ENCODE data around the gene HECA.

Gene HECA

DNA sequence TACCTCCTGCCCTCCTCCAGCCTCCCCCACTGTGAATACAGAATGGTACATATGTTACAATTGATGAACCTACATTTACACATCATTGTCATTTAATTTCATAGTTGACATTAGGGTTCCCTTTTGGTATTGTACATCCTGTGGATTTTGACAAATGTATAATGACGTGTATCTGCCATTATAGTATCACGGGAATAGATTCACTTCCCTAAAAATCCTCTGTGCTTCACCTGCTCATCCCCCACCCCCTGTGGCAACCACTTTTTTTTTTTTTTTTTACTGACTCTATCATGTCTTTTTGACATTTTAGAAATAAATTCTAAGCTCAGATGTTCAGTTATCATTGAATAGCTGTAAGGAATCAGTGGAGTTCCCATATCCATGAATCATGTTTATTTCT lies 30.4 kb downstream of the HECA start:
- no peaks in the 10 kb centered on the region for H3K9me3 ChIP-seq (ENCODE audit: control insufficient read depth in 1 of 2, low read length in 2 of 2)
- H3K36me3 ChIP-seq (ENCODE audit: control insufficient read depth in 1 of 2, insufficient read depth in 2 of 2, low read length in 2 of 2) = peaks cover 16% of the 10 kb centered on the region in 2 donors
- no peak overlapping the region for H3K4me3 ChIP-seq (ENCODE audit: low read depth in 1 of 2, low read length in 2 of 2)
- H3K27me3 ChIP-seq (ENCODE audit: low read depth, low read length) = no peaks in the 10 kb centered on the region
- H3K27ac ChIP-seq (ENCODE audit: low read length) = no peak overlapping the region
- peaks cover 7 to 13% of the 10 kb centered on the region in 2 donors for H3K4me1 ChIP-seq (ENCODE audit: control insufficient read depth in 1 of 2, insufficient read depth in 2 of 2, low read length in 2 of 2)

DNA sequence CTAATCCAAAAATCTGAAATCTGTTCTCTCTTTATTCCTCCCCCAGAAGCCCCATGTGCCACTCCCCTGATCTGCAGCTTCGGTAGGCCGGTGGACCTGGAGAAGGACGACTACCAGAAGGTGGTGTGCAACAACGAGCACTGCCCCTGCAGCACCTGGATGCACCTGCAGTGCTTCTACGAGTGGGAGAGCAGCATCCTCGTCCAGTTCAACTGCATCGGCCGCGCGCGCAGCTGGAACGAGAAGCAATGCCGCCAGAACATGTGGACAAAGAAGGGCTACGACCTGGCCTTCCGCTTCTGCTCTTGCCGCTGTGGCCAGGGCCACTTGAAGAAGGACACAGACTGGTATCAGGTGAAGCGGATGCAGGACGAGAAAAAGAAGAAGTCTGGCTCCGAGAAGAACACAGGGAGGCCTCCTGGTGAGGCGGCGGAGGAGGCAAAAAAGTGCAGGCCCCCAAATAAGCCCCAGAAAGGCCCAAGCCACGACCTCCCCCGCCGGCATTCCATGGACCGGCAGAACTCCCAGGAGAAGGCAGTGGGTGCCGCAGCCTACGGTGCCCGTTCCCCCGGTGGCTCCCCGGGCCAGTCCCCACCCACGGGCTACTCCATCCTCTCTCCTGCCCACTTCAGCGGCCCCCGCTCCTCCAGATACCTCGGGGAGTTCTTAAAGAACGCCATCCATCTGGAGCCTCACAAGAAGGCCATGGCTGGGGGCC lies 31.5 kb downstream of the HECA start:
- peaks cover 16% of the 10 kb centered on the region in 2 donors for H3K36me3 ChIP-seq (ENCODE audit: control insufficient read depth in 1 of 2, insufficient read depth in 2 of 2, low read length in 2 of 2)
- H3K4me1 ChIP-seq (ENCODE audit: control insufficient read depth in 1 of 2, insufficient read depth in 2 of 2, low read length in 2 of 2) = peaks cover 4 to 6% of the 10 kb centered on the region in 2 donors

DNA sequence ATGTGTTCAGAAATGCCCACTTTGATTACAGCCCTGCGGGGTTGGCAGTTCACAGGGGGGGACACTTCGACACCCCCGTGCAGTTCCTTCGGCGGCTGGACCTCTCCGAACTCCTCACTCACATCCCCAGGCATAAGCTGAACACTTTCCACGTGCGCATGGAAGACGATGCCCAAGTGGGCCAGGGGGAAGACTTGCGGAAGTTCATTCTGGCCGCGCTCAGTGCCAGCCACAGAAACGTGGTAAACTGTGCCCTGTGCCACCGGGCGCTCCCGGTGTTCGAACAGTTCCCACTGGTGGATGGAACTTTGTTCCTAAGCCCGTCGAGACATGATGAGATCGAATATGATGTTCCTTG lies 32.1 kb downstream of the HECA start:
- H3K36me3 ChIP-seq (ENCODE audit: control insufficient read depth in 1 of 2, insufficient read depth in 2 of 2, low read length in 2 of 2) = peaks cover 16% of the 10 kb centered on the region in 2 donors

More for the DNA sequence above, 31.5 kb downstream of the HECA start:
- Histone ChIP-seq H3K9me3 (ENCODE audit: control insufficient read depth in 1 of 2, low read length in 2 of 2) (no peaks in the 10 kb centered on the region), H3K4me3 (ENCODE audit: low read depth in 1 of 2, low read length in 2 of 2) (no peak overlapping the region), H3K27me3 (ENCODE audit: low read depth, low read length) (no peaks in the 10 kb centered on the region), H3K27ac (ENCODE audit: low read length) (no peak overlapping the region)

DNA sequence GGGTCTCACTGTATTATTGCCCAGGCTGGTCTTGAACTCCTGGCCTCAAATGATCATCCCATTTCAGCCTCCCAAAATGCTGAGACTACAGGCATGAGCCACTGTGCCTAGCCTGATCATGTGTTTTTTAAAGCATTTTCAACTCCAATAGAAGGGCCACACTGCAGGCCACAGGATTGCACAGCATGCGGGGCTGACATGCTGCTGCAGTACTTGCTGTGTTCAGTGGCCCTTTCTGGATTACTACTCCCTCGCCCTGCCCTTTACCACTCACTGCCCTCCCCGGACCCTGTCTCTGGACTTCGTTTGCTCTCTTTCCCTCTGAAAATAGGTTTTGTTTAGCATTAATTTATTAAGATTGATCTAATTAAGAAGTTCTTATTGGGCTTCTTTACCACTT lies 37.3 kb downstream of the HECA start:
- H3K4me3 ChIP-seq (ENCODE audit: low read depth in 1 of 2, low read length in 2 of 2) = no peak overlapping the region
- H3K36me3 ChIP-seq (ENCODE audit: control insufficient read depth in 1 of 2, insufficient read depth in 2 of 2, low read length in 2 of 2) = peaks cover 18 to 25% of the 10 kb centered on the region in 2 donors
- no peaks in the 10 kb centered on the region for H3K27me3 ChIP-seq (ENCODE audit: low read depth, low read length)
- H3K27ac ChIP-seq (ENCODE audit: low read length) = no peak overlapping the region
- no peaks in the 10 kb centered on the region for H3K9me3 ChIP-seq (ENCODE audit: control insufficient read depth in 1 of 2, low read length in 2 of 2)
- no peaks in the 10 kb centered on the region for H3K4me1 ChIP-seq (ENCODE audit: control insufficient read depth in 1 of 2, insufficient read depth in 2 of 2, low read length in 2 of 2)

More for the DNA sequence above, 32.1 kb downstream of the HECA start:
- H3K27me3 ChIP-seq (ENCODE audit: low read depth, low read length) = no peaks in the 10 kb centered on the region
- peaks cover under 1 to 4% of the 10 kb centered on the region in 2 donors for H3K4me1 ChIP-seq (ENCODE audit: control insufficient read depth in 1 of 2, insufficient read depth in 2 of 2, low read length in 2 of 2)
- H3K9me3 ChIP-seq (ENCODE audit: control insufficient read depth in 1 of 2, low read length in 2 of 2) = no peaks in the 10 kb centered on the region
- H3K4me3 ChIP-seq (ENCODE audit: low read depth in 1 of 2, low read length in 2 of 2) = no peak overlapping the region
- no peak overlapping the region for H3K27ac ChIP-seq (ENCODE audit: low read length)

DNA sequence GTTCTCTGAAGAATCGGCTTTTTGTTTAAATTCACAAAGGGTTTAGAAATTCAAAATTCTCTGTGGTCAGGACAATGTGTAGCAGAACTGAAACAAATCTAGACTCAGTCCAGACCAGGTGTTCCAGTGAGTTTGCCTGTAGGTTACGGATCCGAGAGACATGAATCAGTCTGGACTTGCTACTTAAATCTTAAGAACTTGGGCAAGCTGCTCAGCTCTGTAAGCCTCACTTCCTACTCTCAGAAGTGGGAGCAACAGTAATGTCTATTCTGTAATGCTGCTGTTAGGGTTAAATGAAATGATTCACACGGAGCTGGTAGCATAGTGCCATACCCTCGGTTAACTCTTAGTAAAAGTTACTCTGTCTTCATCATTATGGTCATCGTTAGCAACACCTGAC lies 37.7 kb downstream of the HECA start:
- no peaks in the 10 kb centered on the region for H3K27me3 ChIP-seq (ENCODE audit: low read depth, low read length)
- peaks cover 18 to 25% of the 10 kb centered on the region in 2 donors for H3K36me3 ChIP-seq (ENCODE audit: control insufficient read depth in 1 of 2, insufficient read depth in 2 of 2, low read length in 2 of 2)
- no peak overlapping the region for H3K27ac ChIP-seq (ENCODE audit: low read length)
- no peaks in the 10 kb centered on the region for H3K9me3 ChIP-seq (ENCODE audit: control insufficient read depth in 1 of 2, low read length in 2 of 2)
- no peaks in the 10 kb centered on the region for H3K4me1 ChIP-seq (ENCODE audit: control insufficient read depth in 1 of 2, insufficient read depth in 2 of 2, low read length in 2 of 2)
- H3K4me3 ChIP-seq (ENCODE audit: low read depth in 1 of 2, low read length in 2 of 2) = no peak overlapping the region

DNA sequence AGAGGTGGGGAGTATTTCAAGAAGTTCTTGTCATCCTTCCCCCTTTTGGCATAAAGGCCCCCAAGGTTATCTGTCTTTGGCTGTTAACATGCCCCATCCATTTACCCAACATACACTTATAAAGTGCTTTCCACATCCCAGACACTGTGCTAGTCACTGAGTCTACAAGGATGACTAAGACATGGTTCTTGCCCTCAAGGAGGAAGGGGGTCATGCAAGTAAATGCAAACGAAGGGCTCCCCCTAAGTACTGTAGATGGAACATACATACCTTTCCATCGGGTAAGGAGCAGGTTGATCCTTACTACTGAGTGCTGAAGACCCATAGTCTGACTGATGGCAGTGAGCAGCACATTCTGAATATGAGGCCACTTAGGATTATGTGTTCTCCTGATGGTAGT lies 38.3 kb downstream of the HECA start:
- H3K27ac ChIP-seq (ENCODE audit: low read length) = no peak overlapping the region
- H3K9me3 ChIP-seq (ENCODE audit: control insufficient read depth in 1 of 2, low read length in 2 of 2) = no peaks in the 10 kb centered on the region
- H3K36me3 ChIP-seq (ENCODE audit: control insufficient read depth in 1 of 2, insufficient read depth in 2 of 2, low read length in 2 of 2) = peaks cover 17 to 30% of the 10 kb centered on the region in 2 donors
- H3K27me3 ChIP-seq (ENCODE audit: low read depth, low read length) = no peaks in the 10 kb centered on the region
- no peaks in the 10 kb centered on the region for H3K4me1 ChIP-seq (ENCODE audit: control insufficient read depth in 1 of 2, insufficient read depth in 2 of 2, low read length in 2 of 2)
- H3K4me3 ChIP-seq (ENCODE audit: low read depth in 1 of 2, low read length in 2 of 2) = no peak overlapping the region

DNA sequence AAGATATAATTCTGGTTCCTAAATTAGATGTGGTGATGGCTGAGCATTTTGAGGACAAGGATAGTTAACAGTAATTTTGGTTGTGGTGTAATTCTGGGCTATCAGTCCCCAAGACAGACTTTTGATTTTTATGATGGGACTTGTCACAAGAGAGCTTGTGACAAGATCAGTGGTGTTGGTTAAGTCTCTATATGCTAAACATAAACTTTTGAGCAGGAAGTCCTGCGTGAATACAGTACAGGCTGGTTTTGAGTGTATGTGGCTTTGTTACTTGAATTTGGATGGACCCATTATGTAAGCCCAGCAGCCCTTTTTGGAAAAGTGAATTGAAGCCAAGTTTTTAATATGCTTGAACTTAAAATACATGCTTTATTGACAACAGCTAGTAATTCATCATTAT lies 38.9 kb downstream of the HECA start:
- peaks cover 12 to 37% of the 10 kb centered on the region in 2 donors for H3K36me3 ChIP-seq (ENCODE audit: control insufficient read depth in 1 of 2, insufficient read depth in 2 of 2, low read length in 2 of 2)
- H3K27me3 ChIP-seq (ENCODE audit: low read depth, low read length) = no peaks in the 10 kb centered on the region
- no peaks in the 10 kb centered on the region for H3K9me3 ChIP-seq (ENCODE audit: control insufficient read depth in 1 of 2, low read length in 2 of 2)
- H3K4me3 ChIP-seq (ENCODE audit: low read depth in 1 of 2, low read length in 2 of 2) = no peak overlapping the region
- no peak overlapping the region for H3K27ac ChIP-seq (ENCODE audit: low read length)
- no peaks in the 10 kb centered on the region for H3K4me1 ChIP-seq (ENCODE audit: control insufficient read depth in 1 of 2, insufficient read depth in 2 of 2, low read length in 2 of 2)

DNA sequence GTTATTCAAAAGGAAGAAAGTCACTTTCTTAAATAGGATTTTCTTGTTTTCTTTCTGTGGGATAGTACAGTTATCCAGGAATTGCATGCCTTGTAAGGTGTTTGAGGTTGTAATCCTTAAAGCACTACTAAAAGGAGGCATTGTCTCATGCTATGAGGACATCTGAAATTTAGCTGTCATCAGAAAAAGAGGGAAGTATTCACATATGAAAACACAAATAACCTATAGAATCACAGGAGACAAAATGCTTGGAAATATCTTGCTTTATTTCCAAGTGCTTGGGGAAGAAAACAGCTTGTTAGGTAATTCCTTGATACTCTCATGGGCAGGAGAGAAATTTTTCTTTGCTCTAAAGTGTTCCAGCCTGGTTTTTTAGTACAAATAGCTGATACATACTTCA lies 40.1 kb downstream of the HECA start:
- Histone ChIP-seq H3K27ac (ENCODE audit: low read length) (no peak overlapping the region), H3K9me3 (ENCODE audit: control insufficient read depth in 1 of 2, low read length in 2 of 2) (no peaks in the 10 kb centered on the region), H3K36me3 (ENCODE audit: control insufficient read depth in 1 of 2, insufficient read depth in 2 of 2, low read length in 2 of 2) (peaks cover 15 to 42% of the 10 kb centered on the region in 2 donors), H3K4me3 (ENCODE audit: low read depth in 1 of 2, low read length in 2 of 2) (no peak overlapping the region), H3K4me1 (ENCODE audit: control insufficient read depth in 1 of 2, insufficient read depth in 2 of 2, low read length in 2 of 2) (no peaks in the 10 kb centered on the region), H3K27me3 (ENCODE audit: low read depth, low read length) (no peaks in the 10 kb centered on the region)

DNA sequence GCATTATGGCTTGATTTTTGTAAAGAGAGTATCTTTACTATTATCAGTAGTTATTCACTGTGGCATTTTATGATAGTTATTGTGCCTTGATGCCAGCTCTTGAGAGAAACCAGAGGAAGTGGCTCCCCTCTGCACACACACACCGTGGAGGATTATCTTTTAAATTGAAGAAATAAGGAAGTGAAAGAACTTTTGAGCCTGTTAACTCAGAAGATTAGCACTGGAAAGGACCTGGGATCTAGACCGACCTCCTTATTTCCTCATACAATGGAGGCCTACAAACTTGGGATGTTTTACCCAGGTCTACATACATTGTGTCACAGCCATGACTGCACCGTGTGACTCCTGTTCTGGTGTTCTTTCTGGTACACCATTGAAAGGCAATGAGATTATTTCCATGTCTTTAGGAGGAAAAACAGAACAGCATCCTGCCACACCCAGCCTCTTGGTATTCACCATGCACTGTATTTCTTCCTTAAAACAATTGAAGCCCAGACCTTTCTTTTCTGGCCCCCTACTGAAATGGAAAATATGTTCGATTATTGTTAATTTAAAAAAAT lies 40.6 kb downstream of the HECA start:
- Histone ChIP-seq H3K9me3 (ENCODE audit: control insufficient read depth in 1 of 2, low read length in 2 of 2) (no peaks in the 10 kb centered on the region), H3K4me1 (ENCODE audit: control insufficient read depth in 1 of 2, insufficient read depth in 2 of 2, low read length in 2 of 2) (no peaks in the 10 kb centered on the region), H3K4me3 (ENCODE audit: low read depth in 1 of 2, low read length in 2 of 2) (no peak overlapping the region), H3K36me3 (ENCODE audit: control insufficient read depth in 1 of 2, insufficient read depth in 2 of 2, low read length in 2 of 2) (peaks cover 15 to 42% of the 10 kb centered on the region in 2 donors), H3K27ac (ENCODE audit: low read length) (no peak overlapping the region), H3K27me3 (ENCODE audit: low read depth, low read length) (no peaks in the 10 kb centered on the region)

DNA sequence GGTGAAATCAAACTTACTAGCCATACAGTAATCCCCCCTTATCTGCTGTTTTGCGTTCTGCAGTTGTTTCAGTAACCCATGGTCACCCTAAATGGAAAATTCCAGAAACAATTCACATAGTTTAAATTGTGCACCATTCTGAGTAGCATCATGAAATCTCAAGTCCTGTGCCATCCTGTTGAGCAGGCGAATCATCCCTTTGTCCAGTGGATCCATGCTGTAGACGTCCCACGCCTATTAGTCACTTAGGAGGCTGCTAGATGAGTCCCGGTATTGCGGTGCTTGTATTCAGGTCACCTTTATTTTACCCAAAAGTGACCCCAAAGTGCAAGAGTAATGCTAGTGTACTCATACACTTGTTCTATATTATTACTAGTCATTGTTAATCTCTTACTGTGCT lies 46.4 kb downstream of the HECA start:
- H3K4me1 ChIP-seq (ENCODE audit: control insufficient read depth in 1 of 2, insufficient read depth in 2 of 2, low read length in 2 of 2) = no peaks in the 10 kb centered on the region
- H3K4me3 ChIP-seq (ENCODE audit: low read depth in 1 of 2, low read length in 2 of 2) = no peak overlapping the region
- H3K27ac ChIP-seq (ENCODE audit: low read length) = no peak overlapping the region
- peaks cover 28 to 38% of the 10 kb centered on the region in 2 donors for H3K36me3 ChIP-seq (ENCODE audit: control insufficient read depth in 1 of 2, insufficient read depth in 2 of 2, low read length in 2 of 2)
- no peaks in the 10 kb centered on the region for H3K27me3 ChIP-seq (ENCODE audit: low read depth, low read length)
- no peaks in the 10 kb centered on the region for H3K9me3 ChIP-seq (ENCODE audit: control insufficient read depth in 1 of 2, low read length in 2 of 2)

DNA sequence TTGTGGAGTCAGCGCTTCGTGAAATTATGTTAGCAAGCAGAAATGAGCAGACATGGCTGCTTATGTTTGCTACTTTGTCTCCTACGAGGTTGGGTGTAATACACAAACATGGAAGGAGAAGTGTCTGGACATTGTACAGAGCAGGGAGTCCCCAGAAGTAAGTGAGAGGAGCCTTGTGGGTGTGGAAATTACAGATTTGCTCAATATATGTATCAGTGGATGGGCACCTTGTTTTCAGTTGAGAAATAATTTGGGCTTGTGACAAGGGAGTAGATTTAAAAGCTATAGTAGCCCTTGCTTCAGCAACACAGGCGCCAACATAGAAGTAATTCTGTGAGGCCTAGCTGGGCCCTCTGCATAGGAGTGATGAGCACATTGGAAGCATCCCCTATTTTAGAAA lies 49.2 kb downstream of the HECA start:
- H3K27ac ChIP-seq (ENCODE audit: low read length) = no peak overlapping the region

DNA sequence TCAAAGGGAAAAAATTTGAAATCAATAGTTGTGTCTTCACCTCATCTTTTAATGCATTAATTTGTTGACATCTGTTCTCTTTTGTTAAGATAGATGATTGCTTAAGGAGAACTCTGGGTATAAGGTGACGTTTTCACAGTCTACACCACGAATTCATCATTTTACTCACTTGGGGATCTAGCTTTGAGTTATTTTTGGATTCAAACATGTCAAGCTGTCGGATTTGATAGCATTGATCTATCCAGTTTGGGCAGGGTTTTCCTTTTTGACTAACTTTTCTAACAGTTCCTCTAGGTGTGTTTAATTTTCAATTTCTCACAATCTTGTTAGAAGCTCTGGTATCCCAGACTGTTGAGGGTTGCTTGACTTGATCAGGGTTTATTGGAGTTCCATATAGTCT lies 49.6 kb downstream of the HECA start:
- Histone ChIP-seq H3K4me1 (ENCODE audit: control insufficient read depth in 1 of 2, insufficient read depth in 2 of 2, low read length in 2 of 2) (no peaks in the 10 kb centered on the region), H3K9me3 (ENCODE audit: control insufficient read depth in 1 of 2, low read length in 2 of 2) (no peaks in the 10 kb centered on the region), H3K27ac (ENCODE audit: low read length) (no peak overlapping the region), H3K36me3 (ENCODE audit: control insufficient read depth in 1 of 2, insufficient read depth in 2 of 2, low read length in 2 of 2) (peaks cover 8 to 14% of the 10 kb centered on the region in 2 donors), H3K4me3 (ENCODE audit: low read depth in 1 of 2, low read length in 2 of 2) (no peak overlapping the region), H3K27me3 (ENCODE audit: low read depth, low read length) (no peaks in the 10 kb centered on the region)

More for the DNA sequence above, 49.2 kb downstream of the HECA start:
- H3K9me3 ChIP-seq (ENCODE audit: control insufficient read depth in 1 of 2, low read length in 2 of 2) = no peaks in the 10 kb centered on the region
- no peaks in the 10 kb centered on the region for H3K4me1 ChIP-seq (ENCODE audit: control insufficient read depth in 1 of 2, insufficient read depth in 2 of 2, low read length in 2 of 2)
- peaks cover 11 to 17% of the 10 kb centered on the region in 2 donors for H3K36me3 ChIP-seq (ENCODE audit: control insufficient read depth in 1 of 2, insufficient read depth in 2 of 2, low read length in 2 of 2)
- H3K27me3 ChIP-seq (ENCODE audit: low read depth, low read length) = no peaks in the 10 kb centered on the region
- no peak overlapping the region for H3K4me3 ChIP-seq (ENCODE audit: low read depth in 1 of 2, low read length in 2 of 2)
